Thoracic aorta (tissue), 2 donors: Measurements from ENCODE around the gene PCDHGA1. TPM values are rescaled to one million over a fixed set of nuclear protein-coding genes. Genes with fewer than 3 reads are reported as not detected.

ENCODE experiments used
- ATAC-seq: fragments of 150-250 bp; one replicate; pipeline ENCODE4 v1.8.0; 2017; ENCODE audit warnings: low read depth; ENCODE audit not compliant: insufficient number of reproducible peaks, low FRiP score
- DNase-seq: peaks from one replicate; pipeline ENCODE4 v3.0.0-alpha.2; 2020; ENCODE audit warnings: low spot score
- H3K27ac ChIP-seq, 2 donors: fragments of 200-600 bp; sonication (generic); 1 replicate in 1 of 2; 2 replicates in 1 of 2; pipeline ENCODE4 v1.5.1; 2016; ENCODE audit warnings: mild to moderate bottlenecking in 2 of 2, moderate library complexity in 2 of 2
- H3K27me3 ChIP-seq: fragments of 200-600 bp; sonication (generic); replicated peaks from 2 replicates; pipeline ENCODE4 v1.6.0; 2016; ENCODE audit warnings: mild to moderate bottlenecking; ENCODE audit not compliant: insufficient read depth
- H3K36me3 ChIP-seq: fragments of 200-600 bp; sonication (generic); one replicate; pipeline ENCODE4 v1.5.1; 2016
- H3K4me1 ChIP-seq, 2 donors: fragments of 200-600 bp; sonication (generic); 1 replicate in 1 of 2; 2 replicates in 1 of 2; pipeline versions ENCODE4 v1.5.1 to v1.6.0; 2016; ENCODE audit warnings: low read depth in 2 of 2, mild to moderate bottlenecking in 1 of 2; ENCODE audit not compliant: control insufficient read depth in 1 of 2
- H3K4me3 ChIP-seq: fragments of 200-600 bp; sonication (generic); 2 replicates; pipeline ENCODE4 v1.5.1; 2016; ENCODE audit warnings: mild to moderate bottlenecking
- H3K9me3 ChIP-seq: fragments of 200-600 bp; sonication (generic); 2 replicates; pipeline ENCODE4 v1.5.1; 2016
- total RNA-seq, 2 donors: library from RNA; depleted of rRNA; stranded (reverse); fragments of >200 nt; gene quantifications; one replicate each; pipeline versions ENCODE4 v1.1.0 to v1.2.3, GENCODE V29; 2016
- TF ChIP-seq, protein P1 (sequence below): fragments of 200-600 bp; sonication (generic); IDR thresholded peaks from one replicate; pipeline ENCODE4 v1.5.1; 2019; ENCODE audit warnings: antibody characterized with exemption

The PCDHGA1 gene
- total RNA-seq, 2 donors from 2014 or later: 0.41 to 2.8 TPM

DNA sequence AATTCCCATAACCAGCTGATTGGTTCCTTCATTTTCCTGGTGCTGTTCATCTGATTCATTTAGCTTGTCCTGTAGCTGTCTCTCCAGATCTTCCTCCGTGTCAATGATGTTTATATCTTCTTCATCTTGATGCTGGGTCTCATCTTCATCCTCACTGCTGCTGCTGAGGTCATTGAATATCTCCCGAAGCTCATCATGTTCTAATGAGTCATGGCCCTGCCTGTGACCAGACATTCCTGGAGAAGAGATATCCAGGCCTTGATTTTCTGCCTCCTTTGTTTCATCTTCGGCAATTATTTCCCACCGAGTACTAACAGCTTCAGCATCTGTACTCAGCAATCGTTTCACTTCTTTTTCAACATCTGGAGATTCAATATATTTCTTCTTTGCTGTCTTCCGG is 11.1 kb upstream of the PCDHGA1 start:
- H3K4me1 ChIP-seq: peaks cover 0 to 12% of the 10 kb centered on the region in 2 donors
- peak overlapping the region; percentile 76 for H3K4me3 ChIP-seq
- H3K27ac ChIP-seq: no peak overlapping the region
- no peaks in the 10 kb centered on the region for H3K27me3 ChIP-seq
- DNase-seq (no peak), ATAC-seq (no peak)
- peaks cover 60% of the 10 kb centered on the region for H3K9me3 ChIP-seq
- TF ChIP-seq, protein P1, sequence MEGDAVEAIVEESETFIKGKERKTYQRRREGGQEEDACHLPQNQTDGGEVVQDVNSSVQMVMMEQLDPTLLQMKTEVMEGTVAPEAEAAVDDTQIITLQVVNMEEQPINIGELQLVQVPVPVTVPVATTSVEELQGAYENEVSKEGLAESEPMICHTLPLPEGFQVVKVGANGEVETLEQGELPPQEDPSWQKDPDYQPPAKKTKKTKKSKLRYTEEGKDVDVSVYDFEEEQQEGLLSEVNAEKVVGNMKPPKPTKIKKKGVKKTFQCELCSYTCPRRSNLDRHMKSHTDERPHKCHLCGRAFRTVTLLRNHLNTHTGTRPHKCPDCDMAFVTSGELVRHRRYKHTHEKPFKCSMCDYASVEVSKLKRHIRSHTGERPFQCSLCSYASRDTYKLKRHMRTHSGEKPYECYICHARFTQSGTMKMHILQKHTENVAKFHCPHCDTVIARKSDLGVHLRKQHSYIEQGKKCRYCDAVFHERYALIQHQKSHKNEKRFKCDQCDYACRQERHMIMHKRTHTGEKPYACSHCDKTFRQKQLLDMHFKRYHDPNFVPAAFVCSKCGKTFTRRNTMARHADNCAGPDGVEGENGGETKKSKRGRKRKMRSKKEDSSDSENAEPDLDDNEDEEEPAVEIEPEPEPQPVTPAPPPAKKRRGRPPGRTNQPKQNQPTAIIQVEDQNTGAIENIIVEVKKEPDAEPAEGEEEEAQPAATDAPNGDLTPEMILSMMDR: no peak
- peaks cover 31% of the 10 kb centered on the region for H3K36me3 ChIP-seq

DNA sequence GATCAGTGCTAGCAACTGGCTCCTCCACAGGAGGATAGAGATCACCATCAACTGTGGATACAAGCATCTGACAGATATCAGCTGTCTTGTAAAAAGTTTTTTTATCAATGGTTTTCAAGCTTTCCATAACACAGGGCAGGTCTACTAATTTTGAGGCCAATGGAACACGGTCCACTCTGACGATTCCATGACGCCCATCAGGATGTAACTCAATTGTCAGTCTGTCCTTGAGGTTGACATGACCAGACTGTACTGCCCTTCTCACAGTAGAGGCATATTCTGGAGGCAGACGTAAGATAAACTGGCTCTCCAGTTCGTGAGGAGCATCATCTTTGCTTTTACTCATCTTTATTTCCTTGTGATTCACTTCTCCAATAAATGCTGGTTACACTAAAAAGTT is 10.6 kb upstream of the PCDHGA1 start:
- H3K4me1 ChIP-seq: peaks cover 0 to 12% of the 10 kb centered on the region in 2 donors
- peak overlapping the region in 1 of 2 donors; percentile 84 for H3K27ac ChIP-seq
- TF ChIP-seq, protein P1: no peak
- no peak for ATAC-seq
- H3K27me3 ChIP-seq: no peaks in the 10 kb centered on the region
- H3K9me3 ChIP-seq: peaks cover 58% of the 10 kb centered on the region
- peaks cover 31% of the 10 kb centered on the region for H3K36me3 ChIP-seq
- no peak for DNase-seq
- peak overlapping the region; percentile 76 for H3K4me3 ChIP-seq

DNA sequence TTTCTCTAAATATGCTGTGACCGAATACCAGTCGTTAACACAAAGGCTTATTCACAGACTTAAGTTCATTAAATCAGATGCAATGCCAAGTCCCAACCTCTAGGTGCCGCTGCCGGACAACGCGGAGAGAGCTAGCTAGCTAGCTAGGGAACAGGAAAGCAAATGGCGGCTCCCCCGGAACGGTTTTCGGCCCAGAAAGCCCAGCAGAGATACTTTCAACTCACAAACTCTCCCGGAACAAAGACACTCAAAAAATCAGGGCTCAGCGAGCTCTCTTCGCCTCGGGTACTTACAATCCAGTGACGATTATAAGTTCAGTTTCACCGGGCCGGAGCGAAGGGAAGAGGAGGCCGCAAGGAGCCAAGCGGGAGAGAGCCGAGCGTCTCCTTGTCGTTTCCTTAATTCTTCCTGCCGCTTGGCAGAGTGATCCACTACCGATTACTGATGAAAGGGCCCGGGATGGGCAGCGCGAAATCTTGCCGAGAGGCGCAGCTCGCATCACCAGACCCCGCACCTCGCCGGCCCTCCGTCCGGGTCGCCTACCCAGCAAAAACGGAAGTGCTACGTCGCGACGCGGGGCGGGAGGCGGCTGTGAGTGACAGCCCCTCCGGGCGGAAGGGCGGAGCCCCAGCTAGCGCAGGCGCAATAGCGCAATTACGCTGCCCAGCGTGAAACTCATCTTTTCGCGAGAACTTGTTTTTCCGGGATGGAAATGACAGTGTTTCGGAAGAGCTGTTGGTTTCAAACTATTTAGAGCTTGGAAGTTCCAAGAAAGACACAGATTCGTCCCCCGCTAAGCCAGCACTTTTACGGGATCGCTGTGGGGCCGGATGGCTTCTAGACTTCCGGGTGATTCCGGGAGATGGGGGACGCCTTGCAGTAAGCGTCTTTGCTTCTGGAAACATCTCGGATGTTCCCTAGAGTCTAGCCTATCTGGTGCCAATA is 9.8 kb upstream of the PCDHGA1 start, which contains the start of gene TAF7:
Gene TAF7 (minus strand): TSS at position 560 of the 945 bp plus-strand sequence. CDS start 740 bp downstream, outside the sequence.
- Histone ChIP-seq H3K9me3 (peaks cover 50% of the 10 kb centered on the region), H3K27me3 (no peaks in the 10 kb centered on the region), H3K36me3 (peaks cover 31% of the 10 kb centered on the region), H3K4me3 (peak within 1 kb of the TSS; percentile 76), H3K4me1 (peaks cover 0 to 12% of the 10 kb centered on the region in 2 donors), H3K27ac (peak within 1 kb of the TSS; percentile 84 to 95)
- TF ChIP-seq, protein P1: peak; percentile 74
- DNase-seq (peak; percentile 38), ATAC-seq (peak; percentile 94)

DNA sequence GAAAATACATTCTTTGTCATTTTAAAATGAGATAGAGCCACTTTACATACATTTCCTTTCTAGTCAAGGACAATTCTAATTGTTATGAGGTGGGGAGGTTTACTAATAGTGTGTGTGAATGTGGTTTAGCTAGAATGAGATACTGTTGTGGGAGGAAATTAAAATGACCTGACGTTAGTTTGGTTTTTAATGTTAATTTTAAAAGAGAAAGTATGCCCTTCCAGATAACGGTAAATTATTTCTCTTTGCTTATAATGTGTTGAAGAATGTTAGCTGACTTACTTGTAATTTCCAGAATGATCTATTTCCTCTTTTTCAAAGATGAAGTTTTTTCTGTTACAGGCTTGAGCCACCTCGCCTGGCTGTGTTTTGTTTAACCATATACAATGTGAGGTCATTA is 8.1 kb upstream of the PCDHGA1 start:
- ATAC-seq (no peak), DNase-seq (no peak)
- H3K27me3 ChIP-seq: no peaks in the 10 kb centered on the region
- no peak overlapping the region for H3K27ac ChIP-seq
- peaks cover 17% of the 10 kb centered on the region for H3K36me3 ChIP-seq
- TF ChIP-seq, protein P1: no peak
- peaks cover 33% of the 10 kb centered on the region for H3K9me3 ChIP-seq
- H3K4me3 ChIP-seq: no peak overlapping the region
- peaks cover 0 to 12% of the 10 kb centered on the region in 2 donors for H3K4me1 ChIP-seq

DNA sequence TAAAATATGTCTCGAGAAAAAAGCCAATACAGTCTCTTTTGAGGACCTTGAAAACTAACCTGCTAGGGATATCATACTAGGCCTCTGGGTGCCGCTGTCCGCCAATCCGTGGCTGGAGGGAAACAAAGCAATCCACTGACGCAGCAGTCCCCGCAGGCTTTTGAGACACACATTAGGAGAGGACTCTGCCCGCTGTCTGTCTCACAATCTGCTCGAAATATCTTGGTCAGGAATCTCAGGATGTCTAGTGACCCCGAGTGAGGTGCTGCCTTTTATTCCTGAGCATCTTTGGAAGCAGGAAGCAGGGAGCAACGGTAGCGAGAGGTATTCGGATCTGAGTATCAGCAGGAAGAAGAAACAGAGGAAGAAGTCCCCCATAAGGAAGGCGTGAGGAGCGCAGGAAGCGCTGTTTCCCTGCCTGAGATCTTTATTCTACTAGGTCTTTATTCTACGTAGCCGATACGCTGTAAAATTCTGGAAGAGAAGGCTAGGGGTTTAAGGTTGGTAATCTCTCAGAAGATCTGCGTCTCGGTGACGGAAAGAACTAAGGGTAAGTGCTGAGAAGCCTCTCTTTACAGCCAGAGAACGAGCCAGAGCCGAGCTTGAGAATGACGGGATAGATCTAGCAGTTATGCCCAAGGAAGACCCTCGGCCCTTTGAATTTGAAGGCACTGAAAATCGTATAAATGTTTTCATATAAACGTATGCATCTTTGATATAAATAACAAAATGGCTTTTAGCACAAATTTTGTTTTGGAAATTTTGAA is 4.0 kb upstream of the PCDHGA1 start:
- Histone ChIP-seq H3K9me3 (peaks cover 28% of the 10 kb centered on the region), H3K36me3 (no peaks in the 10 kb centered on the region), H3K4me1 (peaks cover 0 to 3% of the 10 kb centered on the region in 2 donors), H3K4me3 (peak overlapping the region; percentile 68), H3K27ac (peak overlapping the region in 1 of 2 donors; percentile 15), H3K27me3 (no peaks in the 10 kb centered on the region)
- DNase-seq (no peak), ATAC-seq (no peak)
- TF ChIP-seq, protein P1: peak; percentile 33
